ENCODE data around the gene HSP90AB1. TPM values are rescaled to one million over a fixed set of nuclear protein-coding genes. Genes with fewer than 3 reads are reported as not detected.

HSP90AB1 gene
- total RNA-seq, 1 donor from 2014 or later = 873 TPM

- no peak for DNase-seq (ENCODE audit: low spot score)
These were observed 14.0 kb upstream of the HSP90AB1 start for GRCh38 chr6:44232676-44233566.

GRCh38 chr6:44233567-44234100 lies 13.3 kb upstream of the HSP90AB1 start:
- intact Hi-C loops (cut with DNase I) = loop anchor here (1.0 to 2.0 kb wide), 2 partner anchors 12 to 61 kb away; no protein-coding TSS in a partner anchor
- DNase-seq (ENCODE audit: low spot score) = peak; percentile 64

More at GRCh38 chr6:44232676-44233566, 14.0 kb upstream of the HSP90AB1 start:
- intact Hi-C loops (cut with DNase I) = no loop called here

GRCh38 chr6:44234101-44235025 lies 12.5 kb upstream of the HSP90AB1 start:
- peak; percentile 91 for DNase-seq (ENCODE audit: low spot score)
- intact Hi-C loops (cut with DNase I) = loop anchor here (1.0 to 5.0 kb wide), 3 partner anchors 13 to 132 kb away; no protein-coding TSS in a partner anchor

- DNase-seq (ENCODE audit: low spot score) = peak; percentile 56
- intact Hi-C loops (cut with DNase I) = loop anchor here (2.0 to 5.0 kb wide), 2 partner anchors 62 to 133 kb away; no protein-coding TSS in a partner anchor
These were observed 11.6 kb upstream of the HSP90AB1 start for GRCh38 chr6:44235269-44235668.

GRCh38 chr6:44235891-44236516 lies 10.9 kb upstream of the HSP90AB1 start:
- intact Hi-C loops (cut with DNase I) = loop anchor here (2.0 to 5.0 kb wide), 2 partner anchors 63 to 134 kb away; no protein-coding TSS in a partner anchor
- no peak for DNase-seq (ENCODE audit: low spot score)

- DNase-seq (ENCODE audit: low spot score) = peak; percentile 93
- intact Hi-C loops (cut with DNase I) = loop anchor here (5.0 kb wide), 1 partner anchor 135 kb away; no protein-coding TSS in a partner anchor
These were observed 9.7 kb upstream of the HSP90AB1 start for GRCh38 chr6:44237021-44237812.

GRCh38 chr6:44237813-44238433 lies 9.0 kb upstream of the HSP90AB1 start:
- DNase-seq (ENCODE audit: low spot score) = peak; percentile 93
- intact Hi-C loops (cut with DNase I) = loop anchor here (5.0 kb wide), 1 partner anchor 136 kb away; no protein-coding TSS in a partner anchor

- intact Hi-C loops (cut with DNase I) = loop anchor here (5.0 kb wide), 1 partner anchor 137 kb away; no protein-coding TSS in a partner anchor
- DNase-seq (ENCODE audit: low spot score) = no peak
These were observed 8.1 kb upstream of the HSP90AB1 start for GRCh38 chr6:44238687-44239350.

GRCh38 chr6:44243345-44243744 lies 3.6 kb upstream of the HSP90AB1 start:
- DNase-seq (ENCODE audit: low spot score) = no peak

GRCh38 chr6:44245391-44245911 lies 1.4 kb upstream of the HSP90AB1 start:
- intact Hi-C loops (cut with DNase I) = no loop called here
- DNase-seq (ENCODE audit: low spot score) = no peak

More at GRCh38 chr6:44243345-44243744, 3.6 kb upstream of the HSP90AB1 start:
- intact Hi-C loops (cut with DNase I) = no loop called here

- intact Hi-C loops (cut with DNase I) = no loop called here
- DNase-seq (ENCODE audit: low spot score) = peak; percentile 94
These were observed 814 bp upstream of the HSP90AB1 start for GRCh38 chr6:44245912-44246662.

- peak; percentile 89 for DNase-seq (ENCODE audit: low spot score)
- intact Hi-C loops (cut with DNase I) = loop anchor here (1.0 kb wide), 1 partner anchor 26 kb away; no protein-coding TSS in a partner anchor
These were observed 719 bp downstream of the HSP90AB1 start for GRCh38 chr6:44247338-44248302.

GRCh38 chr6:44248579-44248978 lies 1.7 kb downstream of the HSP90AB1 start:
- DNase-seq (ENCODE audit: low spot score) = no peak
- intact Hi-C loops (cut with DNase I) = no loop called here

- intact Hi-C loops (cut with DNase I) = no loop called here
- DNase-seq (ENCODE audit: low spot score) = no peak
These were observed 2.3 kb downstream of the HSP90AB1 start for GRCh38 chr6:44249082-44249748.
